Trophoblast cell (in vitro differentiated cells and primary cell): ENCODE data around the gene RBM45.

Experiments used
- DNase-seq, 2 donors: peaks; one replicate each; pipeline ENCODE4 v3.0.0-alpha.2; 2016
- H2AFZ ChIP-seq: 2 replicates; pipeline ENCODE4 v1.6.1; 2013; ENCODE audit warnings: low read length, moderate library complexity, mild to moderate bottlenecking; ENCODE audit not compliant: insufficient read depth, poor library complexity
- H2AK5ac ChIP-seq: 2 replicates; pipeline ENCODE4 v1.6.1; 2013; ENCODE audit warnings: mild to moderate bottlenecking, low read length
- H2BK120ac ChIP-seq: 2 replicates; pipeline ENCODE4 v1.6.1; 2013; ENCODE audit warnings: low read length, mild to moderate bottlenecking, moderate library complexity; ENCODE audit not compliant: insufficient read depth, poor library complexity
- H2BK12ac ChIP-seq: 2 replicates; pipeline ENCODE4 v1.6.1; 2013; ENCODE audit warnings: mild to moderate bottlenecking, low read length, moderate library complexity
- H2BK5ac ChIP-seq: 2 replicates; pipeline ENCODE4 v1.6.1; 2013; ENCODE audit warnings: low read length, low read depth, moderate library complexity, mild to moderate bottlenecking; ENCODE audit not compliant: poor library complexity
- H3K14ac ChIP-seq: 2 replicates; pipeline ENCODE4 v1.6.1; 2013; ENCODE audit warnings: mild to moderate bottlenecking, low read length
- H3K18ac ChIP-seq: 2 replicates; pipeline ENCODE4 v1.6.1; 2013; ENCODE audit warnings: mild to moderate bottlenecking, low read length
- H3K23ac ChIP-seq: 2 replicates; pipeline ENCODE4 v1.6.1; 2013; ENCODE audit warnings: low read length
- H3K27ac ChIP-seq: 2 replicates; pipeline ENCODE4 v1.5.1; 2013; ENCODE audit warnings: low read depth, mild to moderate bottlenecking, inconsistent platforms, low read length, moderate library complexity
- H3K27me3 ChIP-seq: 2 replicates; pipeline ENCODE4 v1.6.1; 2013; ENCODE audit warnings: inconsistent platforms, mild to moderate bottlenecking, low read length, moderate library complexity; ENCODE audit not compliant: insufficient read depth
- H3K36me3 ChIP-seq, 2 experiments: 1 replicate in 1 of 2; 2 replicates in 1 of 2; pipeline ENCODE4 v1.6.1; 2013; ENCODE audit warnings: low read length in 2 of 2, mild to moderate bottlenecking in 2 of 2, moderate library complexity in 1 of 2; ENCODE audit not compliant: insufficient read depth in 2 of 2, control insufficient read depth in 1 of 2
- H3K4ac ChIP-seq: 2 replicates; pipeline ENCODE4 v1.6.1; 2013; ENCODE audit warnings: low read depth, mild to moderate bottlenecking, low read length, moderate library complexity
- H3K4me1 ChIP-seq, 2 experiments: 1 replicate in 1 of 2; 2 replicates in 1 of 2; pipeline ENCODE4 v1.6.1; 2013; ENCODE audit warnings: low read length in 2 of 2, mild to moderate bottlenecking in 2 of 2, moderate library complexity in 1 of 2; ENCODE audit not compliant: insufficient read depth in 2 of 2, control insufficient read depth in 1 of 2
- H3K4me2 ChIP-seq: 2 replicates; pipeline ENCODE4 v1.6.1; 2013; ENCODE audit warnings: inconsistent platforms, mild to moderate bottlenecking, low read length, moderate library complexity
- H3K4me3 ChIP-seq: 2 replicates; pipeline ENCODE4 v1.5.1; 2013; ENCODE audit warnings: mild to moderate bottlenecking, low read depth, low read length, inconsistent platforms
- H3K79me1 ChIP-seq: one replicate; pipeline ENCODE4 v1.6.1; 2013; ENCODE audit warnings: low read length
- H3K79me2 ChIP-seq: 2 replicates; pipeline ENCODE4 v1.6.1; 2013; ENCODE audit warnings: low read length, mild to moderate bottlenecking; ENCODE audit not compliant: control insufficient read depth, insufficient read depth, poor library complexity
- H3K9ac ChIP-seq: 2 replicates; pipeline ENCODE4 v1.6.1; 2013; ENCODE audit warnings: mild to moderate bottlenecking, low read length
- H3K9me3 ChIP-seq: 2 replicates; pipeline ENCODE4 v1.6.1; 2013; ENCODE audit warnings: low read depth, mild to moderate bottlenecking, control low read depth, inconsistent platforms, low read length; ENCODE audit not compliant: insufficient read depth
- H4K12ac ChIP-seq: 2 replicates; pipeline ENCODE4 v1.6.1; 2013; ENCODE audit warnings: low read depth, mild to moderate bottlenecking, low read length, moderate library complexity
- H4K8ac ChIP-seq: 2 replicates; pipeline ENCODE4 v1.6.1; 2013; ENCODE audit warnings: low read depth, mild to moderate bottlenecking, low read length, moderate library complexity
- H4K91ac ChIP-seq: one replicate; pipeline ENCODE4 v1.6.1; 2013; ENCODE audit warnings: low read depth, mild to moderate bottlenecking, low read length, moderate library complexity
- WGBS: extraction: QIAGEN DNeasy Blood & Tissue Kit; methylation state at CpG from one replicate; pipeline ENCODE4 v1.1.7; 2013; ENCODE audit warnings: missing lambda C conversion rate; ENCODE audit not compliant: insufficient read length, insufficient coverage; ENCODE audit errors: extremely low coverage; 5-methylcytosine and 5-hydroxymethylcytosine counted together

RBM45 gene

GRCh38 chr2:178142274-178143065 is 30.2 kb downstream of the RBM45 start:
- no peak overlapping the region for H2BK5ac ChIP-seq
- no peak overlapping the region for H2AFZ ChIP-seq
- H3K9ac ChIP-seq, result no peak overlapping the region
- H3K23ac ChIP-seq, result no peak overlapping the region
- H2BK120ac ChIP-seq, result no peak overlapping the region
- H3K9me3 ChIP-seq, result no peaks in the 10 kb centered on the region
- no peak overlapping the region for H4K12ac ChIP-seq
- H4K8ac ChIP-seq, result no peak overlapping the region
- WGBS, result no CpG with 5 or more reads among the region's 5 CpGs
- no peak overlapping the region for H4K91ac ChIP-seq
- H2AK5ac ChIP-seq, result no peak overlapping the region
- H3K4me3 ChIP-seq, result no peak overlapping the region
- no peak for DNase-seq
- H3K4me1 ChIP-seq, result no peaks in the 10 kb centered on the region
- no peaks in the 10 kb centered on the region for H3K36me3 ChIP-seq
- no peaks in the 10 kb centered on the region for H3K27me3 ChIP-seq
- no peak overlapping the region for H3K4me2 ChIP-seq
- H3K4ac ChIP-seq, result no peak overlapping the region
- H3K79me2 ChIP-seq, result no peaks in the 10 kb centered on the region
- H3K18ac ChIP-seq, result no peak overlapping the region
- no peak overlapping the region for H3K27ac ChIP-seq
- H2BK12ac ChIP-seq, result no peak overlapping the region
- no peak overlapping the region for H3K14ac ChIP-seq
- no peaks in the 10 kb centered on the region for H3K79me1 ChIP-seq

- Histone ChIP-seq H3K9ac (no peak overlapping the region), H3K9me3 (no peaks in the 10 kb centered on the region), H2AFZ (no peak overlapping the region), H4K91ac (no peak overlapping the region), H2BK12ac (no peak overlapping the region), H3K14ac (no peak overlapping the region), H2BK120ac (no peak overlapping the region), H3K18ac (no peak overlapping the region), H3K4ac (no peak overlapping the region), H3K27me3 (no peaks in the 10 kb centered on the region), H3K27ac (no peak overlapping the region), H3K4me3 (no peak overlapping the region), H3K4me1 (no peaks in the 10 kb centered on the region), H3K79me1 (no peaks in the 10 kb centered on the region), H2BK5ac (no peak overlapping the region), H3K79me2 (no peaks in the 10 kb centered on the region), H3K23ac (no peak overlapping the region), H3K36me3 (no peaks in the 10 kb centered on the region), H4K12ac (no peak overlapping the region), H3K4me2 (no peak overlapping the region), H2AK5ac (no peak overlapping the region), H4K8ac (no peak overlapping the region)
- no peak for DNase-seq
These were observed 31.2 kb downstream of the RBM45 start for GRCh38 chr2:178143481-178143880.

GRCh38 chr2:178152033-178152432 is 39.8 kb downstream of the RBM45 start:
- H3K79me1 ChIP-seq, result no peaks in the 10 kb centered on the region

GRCh38 chr2:178152542-178152941 is 40.3 kb downstream of the RBM45 start:
- Histone ChIP-seq H2BK120ac (no peak overlapping the region), H3K9ac (no peak overlapping the region), H3K4ac (no peak overlapping the region), H2BK12ac (no peak overlapping the region), H3K23ac (no peak overlapping the region), H3K79me1 (no peaks in the 10 kb centered on the region), H4K91ac (no peak overlapping the region), H3K4me2 (no peak overlapping the region), H4K8ac (no peak overlapping the region), H3K27ac (no peak overlapping the region), H3K27me3 (no peaks in the 10 kb centered on the region), H2AK5ac (no peak overlapping the region), H3K9me3 (no peaks in the 10 kb centered on the region), H3K4me1 (no peaks in the 10 kb centered on the region), H2BK5ac (no peak overlapping the region), H2AFZ (no peak overlapping the region), H3K36me3 (no peaks in the 10 kb centered on the region), H4K12ac (no peak overlapping the region), H3K14ac (no peak overlapping the region), H3K79me2 (no peaks in the 10 kb centered on the region), H3K18ac (no peak overlapping the region), H3K4me3 (no peak overlapping the region)
- WGBS, result no CpG with 5 or more reads among the region's 4 CpGs
- no peak for DNase-seq

More at GRCh38 chr2:178152033-178152432, 39.8 kb downstream of the RBM45 start:
- Histone ChIP-seq H2BK5ac (no peak overlapping the region), H2BK12ac (no peak overlapping the region), H3K23ac (no peak overlapping the region), H3K27ac (no peak overlapping the region), H3K18ac (no peak overlapping the region), H2AK5ac (no peak overlapping the region), H2AFZ (no peak overlapping the region), H3K4me2 (no peak overlapping the region), H3K14ac (no peak overlapping the region), H3K36me3 (no peaks in the 10 kb centered on the region), H4K8ac (no peak overlapping the region), H4K91ac (no peak overlapping the region), H3K79me2 (no peaks in the 10 kb centered on the region), H3K4ac (no peak overlapping the region), H4K12ac (no peak overlapping the region), H3K4me1 (no peaks in the 10 kb centered on the region), H3K27me3 (no peaks in the 10 kb centered on the region), H3K9me3 (no peaks in the 10 kb centered on the region), H3K4me3 (no peak overlapping the region), H2BK120ac (no peak overlapping the region), H3K9ac (no peak overlapping the region)
- WGBS, result no CpG with 5 or more reads among the region's 3 CpGs
- no peak for DNase-seq
